Rectal smooth muscle tissue (tissue), 1 donor: ENCODE results near the gene AP5M1.
"Not testable (repeated sequence)": the region's sequence is repeated elsewhere in the genome, so short reads cannot be mapped to it uniquely, and the experiment has no call there.

ENCODE experiments used
- H3K27ac ChIP-seq: one replicate; pipeline ENCODE4 v1.7.0; 2013; ENCODE audit warnings: low read depth, low read length, inconsistent platforms
- H3K27me3 ChIP-seq: one replicate; pipeline ENCODE4 v1.7.0; 2013; ENCODE audit warnings: low read length; ENCODE audit not compliant: control insufficient read depth, insufficient read depth
- H3K36me3 ChIP-seq: one replicate; pipeline ENCODE4 v1.7.0; 2013; ENCODE audit warnings: low read length; ENCODE audit not compliant: control insufficient read depth, insufficient read depth
- H3K4me1 ChIP-seq: one replicate; pipeline ENCODE4 v1.7.0; 2013; ENCODE audit warnings: low read length; ENCODE audit not compliant: control insufficient read depth, insufficient read depth
- H3K4me3 ChIP-seq: one replicate; pipeline ENCODE4 v1.7.0; 2013; ENCODE audit warnings: low read length
- H3K9ac ChIP-seq: one replicate; pipeline ENCODE4 v1.7.0; 2013; ENCODE audit warnings: low read length

The AP5M1 gene

GRCh38 chr14:57268161-57269069 is at the start of gene AP5M1, which contains the start of gene EXOC5:
Gene AP5M1 (plus strand): TSS chr14:57268971. CDS start chr14:57269315, 344 bp downstream.
Gene EXOC5 (minus strand): TSS chr14:57268905. CDS start chr14:57268648, 257 bp downstream.
- H3K4me3 ChIP-seq: peak within 1 kb of the TSS; percentile 99
- no peaks in the 10 kb centered on the region for H3K27me3 ChIP-seq
- H3K9ac ChIP-seq: peak within 1 kb of the TSS; percentile 96
- peaks cover 2% of the 10 kb centered on the region for H3K36me3 ChIP-seq
- H3K4me1 ChIP-seq: peaks cover 13% of the 10 kb centered on the region
- H3K27ac ChIP-seq: peak within 1 kb of the TSS; percentile 89

GRCh38 chr14:57221931-57222330 is 46.8 kb upstream of the AP5M1 start:
- Histone ChIP-seq H3K36me3 (peaks cover 13% of the 10 kb centered on the region), H3K9ac (no peak overlapping the region), H3K27me3 (no peaks in the 10 kb centered on the region), H3K4me3 (no peak overlapping the region), H3K27ac (no peak overlapping the region), H3K4me1 (no peaks in the 10 kb centered on the region)

- no peak overlapping the region for H3K9ac ChIP-seq
- H3K36me3 ChIP-seq: peaks cover 4% of the 10 kb centered on the region
These were observed 41.7 kb upstream of the AP5M1 start for GRCh38 chr14:57227083-57227482.

GRCh38 chr14:57228320-57228719 is 40.5 kb upstream of the AP5M1 start:
- not testable (repeated sequence) for H3K4me3 ChIP-seq, H3K4me1 ChIP-seq, H3K27ac ChIP-seq, H3K36me3 ChIP-seq, H3K27me3 ChIP-seq, H3K9ac ChIP-seq

More at GRCh38 chr14:57227083-57227482, 41.7 kb upstream of the AP5M1 start:
- H3K4me3 ChIP-seq: no peak overlapping the region
- H3K4me1 ChIP-seq: no peaks in the 10 kb centered on the region
- H3K27ac ChIP-seq: no peak overlapping the region
- no peaks in the 10 kb centered on the region for H3K27me3 ChIP-seq

- no peak overlapping the region for H3K4me3 ChIP-seq
- peaks cover 2% of the 10 kb centered on the region for H3K36me3 ChIP-seq
- H3K27me3 ChIP-seq: no peaks in the 10 kb centered on the region
These were observed 36.8 kb upstream of the AP5M1 start for GRCh38 chr14:57232006-57232405.

GRCh38 chr14:57240115-57240514 is 28.7 kb upstream of the AP5M1 start:
- not testable (repeated sequence) for H3K4me3 ChIP-seq, H3K9ac ChIP-seq, H3K27me3 ChIP-seq, H3K27ac ChIP-seq, H3K36me3 ChIP-seq, H3K4me1 ChIP-seq

More at GRCh38 chr14:57232006-57232405, 36.8 kb upstream of the AP5M1 start:
- Histone ChIP-seq H3K4me1 (no peaks in the 10 kb centered on the region), H3K9ac (no peak overlapping the region), H3K27ac (no peak overlapping the region)

GRCh38 chr14:57243320-57243719 is 25.5 kb upstream of the AP5M1 start:
- H3K36me3 ChIP-seq: no peaks in the 10 kb centered on the region
- H3K4me3 ChIP-seq: no peak overlapping the region
- no peaks in the 10 kb centered on the region for H3K27me3 ChIP-seq
- H3K4me1 ChIP-seq: no peaks in the 10 kb centered on the region
- no peak overlapping the region for H3K9ac ChIP-seq
- H3K27ac ChIP-seq: no peak overlapping the region

GRCh38 chr14:57244106-57244505 is 24.7 kb upstream of the AP5M1 start:
- no peaks in the 10 kb centered on the region for H3K27me3 ChIP-seq
- H3K36me3 ChIP-seq: no peaks in the 10 kb centered on the region
- no peak overlapping the region for H3K27ac ChIP-seq
- no peaks in the 10 kb centered on the region for H3K4me1 ChIP-seq
- no peak overlapping the region for H3K4me3 ChIP-seq
- H3K9ac ChIP-seq: no peak overlapping the region

GRCh38 chr14:57245941-57246340 is 22.8 kb upstream of the AP5M1 start:
- no peak overlapping the region for H3K27ac ChIP-seq
- no peaks in the 10 kb centered on the region for H3K36me3 ChIP-seq
- no peaks in the 10 kb centered on the region for H3K27me3 ChIP-seq
- no peak overlapping the region for H3K4me3 ChIP-seq
- H3K9ac ChIP-seq: no peak overlapping the region
- no peaks in the 10 kb centered on the region for H3K4me1 ChIP-seq

GRCh38 chr14:57246933-57247657 is 21.7 kb upstream of the AP5M1 start:
- no peaks in the 10 kb centered on the region for H3K36me3 ChIP-seq
- no peak overlapping the region for H3K9ac ChIP-seq
- no peak overlapping the region for H3K4me3 ChIP-seq
- no peak overlapping the region for H3K27ac ChIP-seq
- no peaks in the 10 kb centered on the region for H3K27me3 ChIP-seq
- no peaks in the 10 kb centered on the region for H3K4me1 ChIP-seq

- no peaks in the 10 kb centered on the region for H3K27me3 ChIP-seq
- no peak overlapping the region for H3K9ac ChIP-seq
- H3K27ac ChIP-seq: no peak overlapping the region
- no peaks in the 10 kb centered on the region for H3K4me1 ChIP-seq
- H3K4me3 ChIP-seq: no peak overlapping the region
- no peaks in the 10 kb centered on the region for H3K36me3 ChIP-seq
These were observed 13.9 kb upstream of the AP5M1 start for GRCh38 chr14:57254884-57255283.

- H3K36me3 ChIP-seq, H3K4me1 ChIP-seq, H3K9ac ChIP-seq, H3K27me3 ChIP-seq, H3K4me3 ChIP-seq, H3K27ac ChIP-seq: not testable (repeated sequence)
These were observed 10.6 kb upstream of the AP5M1 start for GRCh38 chr14:57258221-57258620.
